GM23338 (cell line): ENCODE data around the gene BAG3. TPM values are rescaled to one million over a fixed set of nuclear protein-coding genes. Genes with fewer than 3 reads are reported as not detected.

Experiments
- ATAC-seq: fragments of 200-7000 bp; cut with Tn5 transposase; 3 replicates; pipeline ENCODE4 v1.9.1; 2020
- DNase-seq: peaks from one replicate; pipeline ENCODE4 v3.0.0-alpha.2; 2015; ENCODE audit warnings: low spot score
- H2AFZ ChIP-seq: fragments of 200-600 bp; sonication (generic); 2 replicates; pipeline ENCODE4 v1.8.0; 2016; ENCODE audit warnings: antibody characterized with exemption, mild to moderate bottlenecking, moderate library complexity
- H3F3A ChIP-seq: fragments of 200-600 bp; sonication (generic); replicated peaks from 2 replicates; pipeline ENCODE4 v1.8.0; 2017; ENCODE audit warnings: antibody characterized with exemption, mixed run types, low read depth
- H3K27ac ChIP-seq: fragments of 200-600 bp; sonication (generic); 2 replicates; pipeline ENCODE4 v1.6.1; 2016; ENCODE audit warnings: low read depth
- H3K27me3 ChIP-seq: fragments of 200-600 bp; sonication (generic); 2 replicates; pipeline ENCODE4 v1.8.0; 2016; ENCODE audit warnings: mild to moderate bottlenecking, mixed run types, moderate library complexity; ENCODE audit not compliant: insufficient read depth
- H3K36me3 ChIP-seq: fragments of 200-600 bp; sonication (generic); 2 replicates; pipeline ENCODE4 v1.8.0; 2016; ENCODE audit warnings: mild to moderate bottlenecking; ENCODE audit not compliant: insufficient read depth
- H3K4me1 ChIP-seq: fragments of 200-600 bp; sonication (generic); 2 replicates; pipeline ENCODE4 v1.8.0; 2016; ENCODE audit warnings: mild to moderate bottlenecking, moderate library complexity; ENCODE audit not compliant: insufficient read depth
- H3K4me2 ChIP-seq: fragments of 200-600 bp; sonication (generic); 2 replicates; pipeline ENCODE4 v1.7.1; 2017; ENCODE audit warnings: mixed run types
- H3K4me3 ChIP-seq: fragments of 200-600 bp; sonication (generic); 2 replicates; pipeline ENCODE4 v1.6.1; 2016; ENCODE audit warnings: mixed run types
- H3K79me2 ChIP-seq: fragments of 200-600 bp; sonication (generic); replicated peaks from 2 replicates; pipeline ENCODE4 v1.8.0; 2017; ENCODE audit warnings: mild to moderate bottlenecking; ENCODE audit not compliant: insufficient read depth
- H3K9me2 ChIP-seq: fragments of 200-600 bp; sonication (generic); 2 replicates; pipeline ENCODE4 v1.8.0; 2017; ENCODE audit not compliant: insufficient read depth
- H4K20me1 ChIP-seq: fragments of 200-600 bp; sonication (generic); replicated peaks from 2 replicates; pipeline ENCODE4 v1.8.0; 2017; ENCODE audit warnings: mild to moderate bottlenecking; ENCODE audit not compliant: insufficient read depth
- H3K27ac Mint-ChIP-seq: 2 replicates; pipeline ENCODE4 v1.8.0; 2020; ENCODE audit warnings: inconsistent platforms, mild to moderate bottlenecking, moderate library complexity, mixed read lengths
- H3K27me3 Mint-ChIP-seq: 3 replicates; pipeline ENCODE4 v1.8.0; 2022; ENCODE audit warnings: low read depth, mild to moderate bottlenecking, moderate library complexity, mixed read lengths, inconsistent platforms; ENCODE audit not compliant: insufficient read depth, poor library complexity
- H3K36me3 Mint-ChIP-seq: 3 replicates; pipeline ENCODE4 v1.8.0; 2021; ENCODE audit warnings: low read depth, mild to moderate bottlenecking, inconsistent platforms, moderate library complexity, mixed read lengths
- H3K4me1 Mint-ChIP-seq: 3 replicates; pipeline ENCODE4 v1.8.0; 2020; ENCODE audit warnings: mild to moderate bottlenecking, inconsistent platforms, mixed read lengths
- H3K4me3 Mint-ChIP-seq: 3 replicates; pipeline ENCODE4 v1.8.0; 2021; ENCODE audit warnings: moderate library complexity, mild to moderate bottlenecking, inconsistent platforms, mixed read lengths
- H3K9me3 Mint-ChIP-seq: 3 replicates; pipeline ENCODE4 v1.8.0; 2020; ENCODE audit warnings: moderate library complexity, mild to moderate bottlenecking, inconsistent platforms, mixed read lengths
- CREB1 ChIP-seq: fragments of 250-450 bp; sonication (Bioruptor Pico); IDR thresholded peaks from 2 replicates; pipeline ENCODE4 v1.5.0; 2020; ENCODE audit warnings: low read depth, mild to moderate bottlenecking, moderate library complexity
- EZH2 ChIP-seq: fragments of 200-600 bp; sonication (generic); IDR thresholded peaks from one replicate; pipeline ENCODE4 v1.8.0; 2017; ENCODE audit warnings: antibody characterized with exemption, mild to moderate bottlenecking, low read depth; ENCODE audit not compliant: unreplicated experiment
- EZH2phosphoT487 ChIP-seq: fragments of 200-600 bp; sonication (generic); IDR thresholded peaks from one replicate; pipeline ENCODE4 v1.8.1; 2018; ENCODE audit warnings: antibody characterized with exemption; ENCODE audit not compliant: unreplicated experiment
- JUNB ChIP-seq: IDR thresholded peaks from one replicate; pipeline ENCODE4 v1.6.1; 2016; ENCODE audit warnings: antibody characterized with exemption; ENCODE audit not compliant: unreplicated experiment
- REST ChIP-seq: IDR thresholded peaks from one replicate; pipeline ENCODE4 v1.6.1; 2018; ENCODE audit warnings: antibody characterized with exemption; ENCODE audit not compliant: unreplicated experiment
- STAT1 ChIP-seq: IDR thresholded peaks from one replicate; pipeline ENCODE4 v1.6.1; 2016; ENCODE audit warnings: antibody characterized with exemption; ENCODE audit not compliant: unreplicated experiment
- ZNF114 ChIP-seq: fragments of 250-450 bp; sonication (Bioruptor Pico); IDR thresholded peaks from 2 replicates; pipeline ENCODE4 v1.5.0; 2020; ENCODE audit warnings: mild to moderate bottlenecking, moderate library complexity
- ZNF331 ChIP-seq: fragments of 250-450 bp; sonication (Bioruptor Pico); IDR thresholded peaks from 2 replicates; pipeline ENCODE4 v1.5.0; 2020; ENCODE audit warnings: low read depth, mild to moderate bottlenecking, moderate library complexity
- ZNF462 ChIP-seq: fragments of 250-450 bp; sonication (Bioruptor Pico); IDR thresholded peaks from 2 replicates; pipeline ENCODE4 v1.5.0; 2020; ENCODE audit warnings: mild to moderate bottlenecking, moderate library complexity
- polyA plus RNA-seq: library from polyadenylated mRNA; unstranded; fragments of >200 nt; fragmentation: Nextera tagmentation; extraction: Ambion mirVana; gene quantifications from 2 replicates; pipeline ENCODE4 v1.2.1, GENCODE V29; 2016
- total RNA-seq: library from RNA; depleted of rRNA; stranded (reverse); fragments of >200 nt; shearing (Covaris generic); gene quantifications from 2 replicates; pipeline ENCODE4 v1.2.3, GENCODE V29; 2014
- TF ChIP-seq, protein P1 (sequence below), 2 experiments: fragments of 200-600 bp in 1 of 2; sonication (generic) in 1 of 2; conservative IDR thresholded peaks; 2 replicates each; pipeline versions ENCODE4 v1.5.1 to v1.6.1; 2016 to 2017; ENCODE audit warnings: antibody characterized with exemption in 2 of 2, low read depth in 2 of 2, mild to moderate bottlenecking in 2 of 2, moderate library complexity in 1 of 2

The BAG3 gene
- total and polyA plus RNA-seq, 2 experiments from 2014 or later = 8.2 to 8.4 TPM

GRCh38 chr10:119713744-119714483 lies 62.7 kb downstream of the BAG3 start:
- Histone ChIP-seq H3K4me1 (peaks cover 5% of the 10 kb centered on the region; the same call in 1 of the 2 replicates), H4K20me1 (no peaks in the 10 kb centered on the region), H2AFZ (peak overlapping the region; percentile 14; the same call in 1 of the 2 replicates), H3K79me2 (no peaks in the 10 kb centered on the region), H3K4me2 (no peak overlapping the region), H3K9me2 (no peaks in the 10 kb centered on the region), H3K4me3 (no peak overlapping the region), H3K27ac (no peak overlapping the region), H3K36me3 (0 out of 2 replicates have a peak, but pooled peaks cover 2% of the 10 kb centered on the region), H3K27me3 (no peaks in the 10 kb centered on the region), H3F3A (no peaks in the 10 kb centered on the region)
- Mint-ChIP-seq H3K4me1 (peaks cover 10% of the 10 kb centered on the region), H3K4me3 (no peak overlapping the region), H3K9me3 (peaks cover 24% of the 10 kb centered on the region), H3K27ac (no peak overlapping the region), H3K36me3 (peaks cover 9% of the 10 kb centered on the region; the same call in 1 of the 3 replicates), H3K27me3 (peaks cover 9% of the 10 kb centered on the region)
- DNase-seq = no peak
- TF ChIP-seq, protein P1, sequence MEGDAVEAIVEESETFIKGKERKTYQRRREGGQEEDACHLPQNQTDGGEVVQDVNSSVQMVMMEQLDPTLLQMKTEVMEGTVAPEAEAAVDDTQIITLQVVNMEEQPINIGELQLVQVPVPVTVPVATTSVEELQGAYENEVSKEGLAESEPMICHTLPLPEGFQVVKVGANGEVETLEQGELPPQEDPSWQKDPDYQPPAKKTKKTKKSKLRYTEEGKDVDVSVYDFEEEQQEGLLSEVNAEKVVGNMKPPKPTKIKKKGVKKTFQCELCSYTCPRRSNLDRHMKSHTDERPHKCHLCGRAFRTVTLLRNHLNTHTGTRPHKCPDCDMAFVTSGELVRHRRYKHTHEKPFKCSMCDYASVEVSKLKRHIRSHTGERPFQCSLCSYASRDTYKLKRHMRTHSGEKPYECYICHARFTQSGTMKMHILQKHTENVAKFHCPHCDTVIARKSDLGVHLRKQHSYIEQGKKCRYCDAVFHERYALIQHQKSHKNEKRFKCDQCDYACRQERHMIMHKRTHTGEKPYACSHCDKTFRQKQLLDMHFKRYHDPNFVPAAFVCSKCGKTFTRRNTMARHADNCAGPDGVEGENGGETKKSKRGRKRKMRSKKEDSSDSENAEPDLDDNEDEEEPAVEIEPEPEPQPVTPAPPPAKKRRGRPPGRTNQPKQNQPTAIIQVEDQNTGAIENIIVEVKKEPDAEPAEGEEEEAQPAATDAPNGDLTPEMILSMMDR (conservative IDR thresholded peaks at IDR 0.05; ENCODE audit: low read depth in 2 of 2) = no peak
- TF ChIP-seq JUNB = no peak
- TF ChIP-seq REST = no peak
- no peak for TF ChIP-seq EZH2phosphoT487
- TF ChIP-seq STAT1 = no peak
- TF ChIP-seq CREB1 (CRISPR knock-in tag) = no peak
- no peak for TF ChIP-seq ZNF114 (CRISPR knock-in tag)
- no peak for ATAC-seq

- Histone ChIP-seq H4K20me1 (no peaks in the 10 kb centered on the region), H3K27me3 (no peaks in the 10 kb centered on the region), H3K79me2 (no peaks in the 10 kb centered on the region), H3K36me3 (0 out of 2 replicates have a peak, but pooled peaks cover 2% of the 10 kb centered on the region), H3F3A (no peaks in the 10 kb centered on the region), H3K9me2 (no peaks in the 10 kb centered on the region), H3K4me2 (no peak overlapping the region), H3K4me3 (no peak overlapping the region), H2AFZ (no peak overlapping the region; the same call in 1 of the 2 replicates), H3K27ac (no peak overlapping the region), H3K4me1 (peaks cover 5% of the 10 kb centered on the region; the same call in 1 of the 2 replicates)
- TF ChIP-seq EZH2 = no peak
- TF ChIP-seq ZNF331 (CRISPR knock-in tag) = no peak
- TF ChIP-seq ZNF462 (CRISPR knock-in tag) = no peak
- no peak for TF ChIP-seq STAT1
- no peak overlapping the region for H3K27ac Mint-ChIP-seq
- H3K27me3 Mint-ChIP-seq = peaks cover 9% of the 10 kb centered on the region
- H3K4me3 Mint-ChIP-seq = no peak overlapping the region
- peaks cover 10% of the 10 kb centered on the region for H3K4me1 Mint-ChIP-seq
- ATAC-seq = no peak
- no peak for DNase-seq
- H3K36me3 Mint-ChIP-seq = peaks cover 11% of the 10 kb centered on the region; the same call in 2 of the 3 replicates
- peaks cover 24% of the 10 kb centered on the region for H3K9me3 Mint-ChIP-seq
Measured at GRCh38 chr10:119714484-119714816, 63.3 kb downstream of the BAG3 start.
